ENCODE data around the gene TPSB2. TPM values are rescaled to one million over a fixed set of nuclear protein-coding genes. Genes with fewer than 3 reads are reported as not detected.
"Not testable (repeated sequence)": the region's sequence is repeated elsewhere in the genome, so short reads cannot be mapped to it uniquely, and the experiment has no call there.

TPSB2 gene
- total RNA-seq, 1 donor from 2014 or later, result not detected

DNA sequence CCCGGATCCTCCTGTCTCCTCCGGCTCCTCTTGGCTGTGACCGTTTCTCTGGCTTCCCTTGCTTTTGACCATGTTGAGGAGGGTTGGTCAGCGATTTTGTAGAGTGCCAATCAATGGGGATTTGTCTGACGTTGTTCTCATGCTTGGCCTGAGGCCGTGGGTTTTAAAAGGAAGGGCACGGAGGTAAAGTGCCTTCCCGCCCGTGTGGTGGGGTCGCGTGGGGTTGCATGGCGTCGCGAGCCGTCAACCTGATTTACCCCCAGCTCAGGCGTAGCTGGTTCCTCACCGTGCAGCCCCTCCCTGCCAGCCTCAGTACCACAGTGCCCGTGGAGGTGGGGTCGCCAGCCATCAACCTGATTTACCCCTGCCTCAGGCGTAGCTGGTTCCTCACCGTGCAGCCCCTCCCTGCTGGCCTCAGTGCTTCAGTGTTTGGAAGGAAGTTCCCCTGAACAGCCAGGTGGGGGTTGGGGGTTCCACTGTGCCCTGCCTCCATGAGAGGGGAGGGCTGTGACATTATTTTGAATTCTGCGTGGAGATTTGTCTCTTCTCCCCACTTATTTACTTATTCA is 15.6 kb upstream of the TPSB2 start:
- DNase-seq (ENCODE audit: low read depth), result no peak
- Histone ChIP-seq H3K27me3 (ENCODE audit: control insufficient read depth, insufficient read depth, low read length) (peaks cover 13% of the 10 kb centered on the region), H3K4me3 (ENCODE audit: low read depth, low read length) (no peak overlapping the region), H3K36me3 (ENCODE audit: control insufficient read depth, insufficient read depth, low read length) (no peaks in the 10 kb centered on the region)
- TF ChIP-seq CTCF (IDR thresholded peaks at IDR 0.05; ENCODE audit: insufficient read depth, low read length, poor library complexity, severe bottlenecking), result no peak

GRCh38 chr16:1244881-1245280 is 14.9 kb upstream of the TPSB2 start:
- DNase-seq (ENCODE audit: low read depth), result no peak
- no peak overlapping the region for H3K4me3 ChIP-seq (ENCODE audit: low read depth, low read length)
- TF ChIP-seq CTCF (IDR thresholded peaks at IDR 0.05; ENCODE audit: insufficient read depth, low read length, poor library complexity, severe bottlenecking), result no peak
- H3K27me3 ChIP-seq (ENCODE audit: control insufficient read depth, insufficient read depth, low read length), result peaks cover 13% of the 10 kb centered on the region
- H3K36me3 ChIP-seq (ENCODE audit: control insufficient read depth, insufficient read depth, low read length), result no peaks in the 10 kb centered on the region

DNA sequence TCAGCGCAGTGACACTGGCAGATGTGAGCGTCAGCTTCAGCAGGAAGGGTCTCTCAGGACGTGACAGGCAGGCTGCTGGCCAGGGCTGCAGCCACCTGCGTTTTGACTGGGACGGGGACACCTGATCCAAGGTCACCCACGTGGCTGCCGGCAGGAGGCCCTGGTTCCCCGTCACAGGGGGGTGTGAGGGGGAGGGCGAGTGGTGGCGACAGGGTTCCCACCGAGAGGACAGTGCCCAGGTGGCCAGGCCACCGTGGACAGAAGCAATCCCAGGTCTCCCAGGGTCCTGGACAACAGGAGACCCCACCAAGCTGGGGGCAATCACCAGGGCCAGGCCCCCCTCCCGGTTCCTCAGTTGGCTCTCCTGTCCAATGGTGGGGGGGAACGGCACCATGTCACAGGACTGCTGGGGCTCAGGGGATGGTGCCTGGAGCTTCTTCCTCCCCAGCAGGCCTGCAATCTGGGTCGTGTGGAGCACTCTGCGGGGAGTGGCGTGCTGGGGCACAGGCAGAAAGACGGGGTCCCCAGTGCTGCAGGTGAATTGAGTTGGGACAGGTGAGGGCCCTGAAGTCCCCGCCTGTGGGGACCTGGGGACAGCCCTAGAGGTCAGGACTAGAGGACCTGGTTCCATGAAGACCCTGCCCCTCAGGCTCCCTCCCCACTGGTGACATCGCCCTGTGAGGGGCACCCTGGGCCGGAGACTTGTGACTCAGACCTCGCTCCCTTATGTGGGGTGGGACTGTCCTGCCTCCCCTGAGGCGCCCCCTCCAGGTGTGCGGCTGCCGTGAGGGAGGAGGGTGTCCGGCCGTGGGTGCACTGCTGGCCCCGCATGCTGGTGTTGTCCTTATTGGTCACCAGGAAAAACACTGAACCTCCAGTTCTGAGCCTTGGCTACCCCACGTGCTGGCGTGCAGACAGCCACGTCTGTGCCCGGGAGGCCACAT is 14.2 kb upstream of the TPSB2 start:
- not testable (repeated sequence) for DNase-seq (ENCODE audit: low read depth); H3K4me3 ChIP-seq (ENCODE audit: low read depth, low read length); H3K36me3 ChIP-seq (ENCODE audit: control insufficient read depth, insufficient read depth, low read length)
- H3K27me3 ChIP-seq (ENCODE audit: control insufficient read depth, insufficient read depth, low read length), result peaks cover 13% of the 10 kb centered on the region

- H3K27me3 ChIP-seq (ENCODE audit: control insufficient read depth, insufficient read depth, low read length), result peaks cover 13% of the 10 kb centered on the region
- H3K4me3 ChIP-seq (ENCODE audit: low read depth, low read length); DNase-seq (ENCODE audit: low read depth); H3K36me3 ChIP-seq (ENCODE audit: control insufficient read depth, insufficient read depth, low read length): not testable (repeated sequence)
Observed at GRCh38 chr16:1243363-1243762, 13.4 kb upstream of the TPSB2 start.

DNA sequence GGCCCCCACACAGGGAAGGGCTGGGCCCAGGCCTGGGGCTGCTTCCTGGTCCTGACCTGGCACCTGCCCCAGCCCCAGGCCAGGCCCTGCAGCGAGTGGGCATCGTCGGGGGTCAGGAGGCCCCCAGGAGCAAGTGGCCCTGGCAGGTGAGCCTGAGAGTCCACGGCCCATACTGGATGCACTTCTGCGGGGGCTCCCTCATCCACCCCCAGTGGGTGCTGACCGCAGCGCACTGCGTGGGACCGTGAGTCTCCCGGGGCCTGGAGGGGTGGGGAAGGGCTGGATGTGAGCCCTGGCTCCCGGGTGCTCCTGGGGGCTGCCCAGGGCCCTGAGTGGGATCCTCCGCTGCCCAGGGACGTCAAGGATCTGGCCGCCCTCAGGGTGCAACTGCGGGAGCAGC is 11.1 kb upstream of the TPSB2 start:
- not testable (repeated sequence) for H3K4me3 ChIP-seq (ENCODE audit: low read depth, low read length); DNase-seq (ENCODE audit: low read depth); H3K36me3 ChIP-seq (ENCODE audit: control insufficient read depth, insufficient read depth, low read length)
- peaks cover 14% of the 10 kb centered on the region for H3K27me3 ChIP-seq (ENCODE audit: control insufficient read depth, insufficient read depth, low read length)

DNA sequence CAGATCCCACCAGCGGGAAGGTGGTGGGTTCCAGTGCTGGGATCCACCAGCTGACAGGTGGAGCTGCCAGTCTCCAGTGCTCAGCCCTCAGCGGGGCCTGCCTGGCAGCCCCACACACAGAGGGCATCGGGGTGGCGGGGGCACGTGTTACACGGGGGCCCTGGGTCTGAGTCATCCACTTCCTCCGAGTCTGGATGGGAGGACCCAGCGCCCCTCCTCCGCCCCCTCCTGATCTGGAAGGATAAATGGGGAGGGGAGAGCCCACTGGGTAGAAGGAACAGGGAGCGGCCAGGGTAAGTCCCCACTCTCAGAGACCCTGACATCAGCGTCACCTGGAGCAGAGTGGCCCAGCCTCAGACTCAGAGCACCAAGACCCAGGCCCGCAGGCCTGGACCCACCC is 10.5 kb upstream of the TPSB2 start, which contains the start of gene TPSAB1:
TSS of gene TPSAB1 (plus strand) at position 270 of the 400 bp plus-strand sequence. CDS start 234 bp downstream, outside the sequence.
- peaks cover 11% of the 10 kb centered on the region for H3K27me3 ChIP-seq (ENCODE audit: control insufficient read depth, insufficient read depth, low read length)
- not testable (repeated sequence) for H3K36me3 ChIP-seq (ENCODE audit: control insufficient read depth, insufficient read depth, low read length); H3K4me3 ChIP-seq (ENCODE audit: low read depth, low read length); DNase-seq (ENCODE audit: low read depth)

- H3K27me3 ChIP-seq (ENCODE audit: control insufficient read depth, insufficient read depth, low read length); H3K36me3 ChIP-seq (ENCODE audit: control insufficient read depth, insufficient read depth, low read length); H3K4me3 ChIP-seq (ENCODE audit: low read depth, low read length); DNase-seq (ENCODE audit: low read depth): not testable (repeated sequence)
Observed at GRCh38 chr16:1239575-1239974, 9.6 kb upstream of the TPSB2 start.

DNA sequence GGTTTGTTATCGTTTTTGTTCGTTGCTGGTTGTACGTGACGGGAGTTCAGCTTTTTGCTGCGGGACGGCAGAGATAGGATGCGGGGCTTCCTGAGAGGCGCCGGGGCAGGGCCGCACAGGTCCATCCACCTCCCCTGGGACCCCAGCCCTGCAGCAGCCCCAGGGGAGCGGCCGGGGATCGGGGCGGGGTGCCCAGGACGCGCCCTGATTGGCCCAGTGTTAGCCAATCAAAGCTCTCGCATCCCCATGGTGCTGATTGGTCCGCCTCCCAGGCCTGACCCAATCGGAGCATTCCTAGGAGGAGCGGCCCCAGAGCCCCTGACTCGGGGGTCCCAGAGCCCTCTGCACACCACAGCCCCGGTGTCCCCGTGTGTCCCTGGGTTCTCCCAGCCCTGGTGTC is 8.9 kb upstream of the TPSB2 start:
- H3K27me3 ChIP-seq (ENCODE audit: control insufficient read depth, insufficient read depth, low read length); H3K36me3 ChIP-seq (ENCODE audit: control insufficient read depth, insufficient read depth, low read length); H3K4me3 ChIP-seq (ENCODE audit: low read depth, low read length); DNase-seq (ENCODE audit: low read depth): not testable (repeated sequence)

GRCh38 chr16:1237990-1238389 is 8.0 kb upstream of the TPSB2 start:
- Histone ChIP-seq H3K4me3 (ENCODE audit: low read depth, low read length) (no peak overlapping the region), H3K27me3 (ENCODE audit: control insufficient read depth, insufficient read depth, low read length) (peaks cover 4% of the 10 kb centered on the region), H3K36me3 (ENCODE audit: control insufficient read depth, insufficient read depth, low read length) (no peaks in the 10 kb centered on the region)
- no peak for TF ChIP-seq CTCF (IDR thresholded peaks at IDR 0.05; ENCODE audit: insufficient read depth, low read length, poor library complexity, severe bottlenecking)
- no peak for DNase-seq (ENCODE audit: low read depth)

DNA sequence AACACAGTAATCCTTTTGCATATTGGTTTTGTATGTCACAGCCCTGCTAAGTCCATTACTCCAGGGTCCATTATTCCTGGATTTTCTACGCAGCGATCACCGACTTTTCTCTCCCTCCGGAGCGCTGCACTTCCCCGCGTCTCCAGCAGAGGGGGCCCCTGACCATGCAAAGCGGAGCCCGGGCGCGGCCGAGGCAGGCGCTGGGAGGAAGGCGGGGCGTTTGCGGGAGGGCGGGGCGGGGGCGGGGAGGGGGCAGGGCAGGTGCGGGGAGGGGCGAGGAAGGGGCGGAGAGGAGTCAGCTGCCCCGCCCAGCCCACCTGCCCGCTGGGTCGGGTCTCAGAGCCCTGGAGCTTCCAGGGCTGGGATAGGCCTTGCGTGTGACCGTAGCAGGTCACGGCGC is 6.7 kb upstream of the TPSB2 start:
- DNase-seq (ENCODE audit: low read depth); H3K36me3 ChIP-seq (ENCODE audit: control insufficient read depth, insufficient read depth, low read length); H3K27me3 ChIP-seq (ENCODE audit: control insufficient read depth, insufficient read depth, low read length); H3K4me3 ChIP-seq (ENCODE audit: low read depth, low read length): not testable (repeated sequence)

GRCh38 chr16:1232049-1232748 is 2.2 kb upstream of the TPSB2 start:
- H3K36me3 ChIP-seq (ENCODE audit: control insufficient read depth, insufficient read depth, low read length); H3K4me3 ChIP-seq (ENCODE audit: low read depth, low read length); H3K27me3 ChIP-seq (ENCODE audit: control insufficient read depth, insufficient read depth, low read length); DNase-seq (ENCODE audit: low read depth): not testable (repeated sequence)
